NCI-H69 (cell line): ENCODE data around the gene BMF.

Source experiments
- DNase-seq: peaks from one replicate; lab custom pipeline; 2025; lab: John Stamatoyannopoulos, UW

Gene BMF

DNA sequence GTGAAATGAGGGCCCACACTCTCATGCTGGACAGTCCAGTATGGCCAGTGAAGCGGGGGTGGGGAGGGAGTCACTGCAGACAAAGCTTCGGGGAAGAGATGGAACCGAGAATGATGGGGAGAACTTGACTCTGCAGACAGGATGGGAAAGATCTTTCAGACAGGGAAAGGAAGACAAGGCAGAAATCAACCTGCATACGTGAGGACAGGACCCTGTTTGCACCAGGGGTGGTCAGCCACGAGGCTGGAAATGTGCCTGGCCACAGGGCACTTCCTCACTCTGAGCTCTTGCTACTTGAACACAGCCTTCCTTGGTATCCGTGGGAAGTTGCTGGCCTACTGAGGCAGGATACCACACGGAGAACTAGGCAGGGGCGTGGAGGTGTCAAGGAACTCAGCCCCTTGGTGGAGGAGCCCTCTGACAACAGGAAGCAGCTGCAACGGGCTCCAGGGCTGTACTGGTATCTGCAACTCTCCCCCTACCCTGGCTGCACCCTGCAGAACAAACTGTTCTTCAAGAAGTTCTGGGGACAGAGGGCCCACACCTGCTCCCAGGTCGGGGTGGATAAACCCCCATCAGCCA lies 60.4 kb downstream of the BMF start:
- no peak for DNase-seq

DNA sequence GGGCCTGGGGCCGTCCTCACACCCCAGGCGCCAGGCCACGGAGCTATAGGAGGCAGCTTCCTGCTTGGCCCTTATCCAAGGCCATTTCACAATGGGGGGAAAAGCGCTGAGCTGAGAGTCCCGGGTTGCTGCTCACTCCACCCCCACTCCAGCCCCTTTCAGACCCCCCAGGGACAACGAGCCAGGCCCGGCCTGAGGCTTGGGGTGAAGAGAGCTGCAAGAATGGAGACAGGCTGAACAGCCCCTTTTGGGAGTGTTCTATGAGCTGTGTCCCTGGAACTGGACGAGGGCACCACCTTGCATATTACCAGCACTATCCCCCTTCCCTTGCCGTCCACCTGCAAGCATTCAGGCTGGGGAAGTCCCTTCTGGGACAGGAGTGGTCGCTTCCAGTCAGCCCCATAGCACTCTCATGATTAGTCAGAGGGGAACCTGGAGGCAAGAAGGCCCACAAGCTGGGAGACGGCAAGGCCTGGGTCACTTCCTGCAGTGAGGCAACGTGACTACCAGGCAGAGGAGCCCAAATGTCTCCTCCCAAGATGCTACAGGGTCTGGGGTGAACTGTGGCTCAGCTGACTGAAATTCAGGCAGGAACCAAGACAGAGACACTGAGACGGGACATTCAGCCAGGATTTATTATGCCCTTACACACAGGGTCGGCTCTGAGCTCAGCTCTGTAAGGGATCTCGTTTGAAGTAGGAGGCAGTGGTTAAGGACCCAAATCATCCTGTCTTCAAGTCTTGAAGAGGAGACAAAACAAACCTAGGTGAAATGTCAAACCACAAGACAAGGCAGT lies 61.1 kb downstream of the BMF start:
- peak; percentile 93 for DNase-seq

DNA sequence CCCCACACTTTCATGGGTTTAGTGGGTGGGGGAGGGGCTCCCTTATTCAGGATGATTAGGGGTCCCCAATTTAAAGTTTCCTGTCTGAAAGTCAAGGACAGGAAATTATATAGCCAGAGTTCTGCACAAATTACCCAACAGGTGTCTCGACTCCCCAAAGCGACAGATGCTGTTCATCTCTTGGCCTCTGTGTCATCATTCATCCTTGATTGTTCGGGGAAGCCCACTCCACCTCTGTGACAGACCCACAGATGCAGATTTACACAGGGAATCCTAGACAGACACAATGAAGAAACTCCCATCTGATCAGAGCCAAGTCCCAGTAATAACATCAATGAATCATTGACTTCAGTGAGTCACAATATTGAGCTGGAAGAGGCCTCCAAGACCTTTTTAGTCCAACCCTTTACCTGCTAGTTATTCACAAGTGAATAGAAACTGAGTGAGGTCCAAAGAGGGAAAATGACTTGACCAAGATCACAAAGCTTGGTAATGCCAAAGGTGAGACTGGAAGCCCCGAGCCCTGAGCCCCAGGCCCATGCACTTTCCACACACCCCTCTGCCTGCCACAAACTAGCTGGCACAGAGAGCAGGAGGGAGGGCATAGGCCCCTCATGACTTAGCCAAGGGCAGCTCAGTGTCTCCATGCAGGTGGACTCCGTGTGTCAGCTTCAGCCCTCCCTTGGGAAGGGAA lies 61.8 kb downstream of the BMF start:
- peak; percentile 65 for DNase-seq

DNA sequence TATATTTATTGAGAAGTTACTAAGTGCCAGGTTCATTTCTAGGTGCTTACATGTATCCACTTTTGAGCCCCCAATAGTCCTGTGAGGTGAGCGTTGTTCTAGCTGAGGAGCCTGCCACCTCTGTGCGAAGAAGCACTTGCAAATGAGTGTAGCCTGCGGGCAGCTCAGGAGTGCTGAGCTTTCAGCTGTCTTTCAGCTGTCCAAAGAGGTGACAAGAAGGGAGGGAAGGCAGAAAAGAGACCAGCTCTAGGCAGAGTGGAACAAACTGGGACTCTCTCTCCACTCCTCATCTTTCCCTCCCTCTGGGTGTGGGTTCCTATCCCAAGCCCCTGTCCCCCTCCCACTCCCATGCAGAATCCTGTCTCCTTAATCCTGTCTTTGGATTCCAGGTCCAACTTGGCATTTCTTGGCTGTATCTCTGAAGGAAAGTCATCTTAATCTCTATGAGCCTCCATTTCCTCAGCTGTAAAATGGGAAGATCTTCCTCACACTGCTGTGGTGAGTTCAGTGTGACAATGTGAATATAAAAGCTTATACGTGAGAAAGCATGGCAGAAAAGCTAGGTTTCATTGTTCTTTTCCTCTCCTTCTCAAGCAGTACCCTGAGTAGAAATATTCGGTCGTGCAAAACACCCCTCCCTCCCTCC lies 63.0 kb downstream of the BMF start:
- DNase-seq, result peak; percentile 52

DNA sequence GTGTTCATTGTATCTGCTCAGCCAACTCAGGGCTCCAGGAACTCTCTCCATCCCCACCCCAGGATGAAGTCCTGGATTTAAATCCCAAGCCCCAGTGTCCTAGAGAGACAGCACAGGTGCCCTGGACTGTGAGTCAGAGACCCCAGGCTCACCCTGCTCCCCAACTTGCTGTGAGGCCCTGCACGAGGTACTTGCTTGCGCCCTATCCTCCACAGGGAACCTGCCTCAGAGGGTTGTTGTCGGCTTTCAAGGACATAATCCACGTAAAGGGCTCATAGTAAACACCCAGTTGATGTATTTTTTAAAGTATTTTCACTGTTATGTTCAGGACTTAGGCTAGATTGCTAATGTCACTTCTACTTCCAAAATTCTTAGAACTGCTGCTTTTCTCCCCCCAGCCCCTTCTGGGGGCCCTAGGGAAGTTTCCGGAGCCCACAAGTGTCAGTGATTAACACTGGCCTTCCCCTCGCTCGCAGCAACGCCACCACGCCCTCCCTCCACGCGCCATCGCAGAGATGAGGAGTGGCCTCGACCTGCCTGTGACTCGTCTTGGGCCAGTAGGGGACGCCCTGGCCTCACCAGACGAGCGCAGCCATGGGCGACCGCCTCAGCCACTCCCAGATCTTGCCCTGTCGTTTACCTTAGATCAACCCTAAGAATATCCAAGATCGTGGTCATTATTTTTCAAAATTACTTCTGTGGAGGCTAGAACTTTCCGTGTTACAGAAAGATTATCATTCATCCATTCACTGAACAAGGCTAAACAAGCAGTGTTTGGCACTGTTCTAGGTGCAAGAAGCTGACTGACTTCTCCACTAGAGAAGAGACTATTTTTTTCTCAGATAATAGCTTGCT lies 63.7 kb downstream of the BMF start:
- peak; percentile 92 for DNase-seq

DNA sequence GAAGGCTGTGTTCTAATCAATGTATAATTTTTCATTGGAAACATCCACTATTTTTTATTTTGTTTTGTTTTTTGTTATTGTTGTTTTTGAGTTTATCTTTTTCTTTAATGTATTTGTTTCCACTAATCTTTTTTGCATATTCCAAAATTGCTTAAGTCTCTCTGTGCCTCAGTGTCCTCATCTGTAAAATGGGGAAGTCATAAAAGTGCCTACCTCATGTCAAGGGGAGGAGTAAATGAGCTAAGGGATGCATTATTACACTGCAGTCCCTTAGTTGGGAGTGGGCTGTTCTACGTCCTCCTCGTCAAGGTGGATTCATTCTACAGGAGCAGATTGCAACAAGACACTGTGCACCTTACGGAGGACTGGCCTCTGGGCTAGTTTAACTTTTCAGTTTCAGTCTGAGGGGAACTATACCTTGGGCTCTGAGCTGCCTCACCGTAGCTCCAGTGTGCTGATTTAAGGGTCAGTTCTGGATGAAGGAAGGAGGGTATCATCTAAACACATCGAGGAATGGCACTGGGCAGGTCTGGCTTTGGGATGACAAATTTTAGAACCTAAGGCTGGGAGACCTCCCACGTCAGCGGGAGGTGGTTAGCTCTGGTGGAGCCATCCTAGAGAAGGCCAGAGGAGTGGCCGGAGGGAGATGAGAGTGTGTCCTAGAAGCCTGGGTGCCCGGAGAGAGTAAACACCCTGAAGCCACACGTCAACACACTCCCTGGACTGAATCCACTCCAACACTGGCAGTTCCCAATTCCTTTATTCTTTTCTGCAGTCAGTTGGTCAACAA lies 64.6 kb downstream of the BMF start:
- peak; percentile 27 for DNase-seq

DNA sequence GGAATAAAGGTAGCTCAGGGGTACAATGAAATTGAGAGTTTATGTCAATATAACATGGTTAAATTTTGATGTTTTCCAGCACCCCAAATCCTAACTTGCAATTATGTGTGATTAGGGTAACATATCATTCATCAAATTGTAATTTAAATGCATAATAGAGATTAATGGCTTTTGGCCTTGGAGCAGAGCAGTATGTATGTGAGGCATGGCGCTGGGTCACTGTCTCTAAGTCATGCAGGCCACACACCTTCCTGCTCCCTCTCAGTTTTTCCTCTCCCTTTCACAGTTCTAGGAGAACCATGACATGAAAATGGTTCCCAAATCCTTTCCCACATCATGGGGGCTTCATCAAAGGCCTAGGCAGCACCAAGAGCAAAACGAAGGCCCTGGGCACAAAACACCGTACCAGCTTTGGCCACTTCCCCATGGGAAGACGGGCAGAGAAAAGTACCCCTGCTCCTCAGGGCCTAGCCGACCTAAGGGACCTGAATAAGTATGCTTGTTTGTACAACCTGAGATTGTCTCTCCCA lies 65.8 kb downstream of the BMF start:
- DNase-seq, result no peak

DNA sequence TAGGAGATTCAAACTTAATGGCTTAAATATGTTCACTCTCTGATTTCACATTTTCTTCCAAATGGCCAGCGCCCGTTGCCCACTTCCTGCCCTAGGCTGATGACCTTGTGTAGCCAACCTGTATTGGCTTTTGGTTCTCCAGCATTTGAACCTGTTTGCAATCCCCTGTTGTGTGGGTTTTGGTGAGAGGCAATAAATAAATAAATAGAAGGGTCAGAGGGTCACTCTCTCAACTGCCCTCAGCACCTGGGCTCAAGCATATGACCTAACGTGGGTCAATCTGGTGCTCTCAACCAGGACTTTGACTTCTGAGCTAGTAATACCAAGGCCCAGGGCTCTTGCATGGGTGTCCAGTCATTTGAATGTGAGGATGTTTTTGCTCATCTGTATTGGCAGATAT lies 67.9 kb downstream of the BMF start:
- no peak for DNase-seq

DNA sequence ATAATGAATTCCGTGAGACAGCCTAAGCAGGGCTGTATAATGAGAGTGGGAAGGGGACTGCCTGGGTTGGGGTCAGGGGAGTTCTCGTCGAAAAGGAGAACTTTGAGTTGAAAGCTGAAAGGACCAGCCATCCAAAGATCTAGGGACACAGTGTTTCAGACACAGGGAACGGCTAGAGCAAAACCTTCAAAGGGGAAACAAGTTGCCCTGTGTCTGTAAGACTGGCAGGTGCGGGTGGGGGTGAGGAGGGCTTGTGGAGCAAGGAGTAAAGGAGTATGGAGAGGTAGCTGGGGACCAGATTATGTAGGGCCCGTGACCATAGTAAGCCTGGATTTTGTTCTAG lies 68.4 kb downstream of the BMF start:
- no peak for DNase-seq

DNA sequence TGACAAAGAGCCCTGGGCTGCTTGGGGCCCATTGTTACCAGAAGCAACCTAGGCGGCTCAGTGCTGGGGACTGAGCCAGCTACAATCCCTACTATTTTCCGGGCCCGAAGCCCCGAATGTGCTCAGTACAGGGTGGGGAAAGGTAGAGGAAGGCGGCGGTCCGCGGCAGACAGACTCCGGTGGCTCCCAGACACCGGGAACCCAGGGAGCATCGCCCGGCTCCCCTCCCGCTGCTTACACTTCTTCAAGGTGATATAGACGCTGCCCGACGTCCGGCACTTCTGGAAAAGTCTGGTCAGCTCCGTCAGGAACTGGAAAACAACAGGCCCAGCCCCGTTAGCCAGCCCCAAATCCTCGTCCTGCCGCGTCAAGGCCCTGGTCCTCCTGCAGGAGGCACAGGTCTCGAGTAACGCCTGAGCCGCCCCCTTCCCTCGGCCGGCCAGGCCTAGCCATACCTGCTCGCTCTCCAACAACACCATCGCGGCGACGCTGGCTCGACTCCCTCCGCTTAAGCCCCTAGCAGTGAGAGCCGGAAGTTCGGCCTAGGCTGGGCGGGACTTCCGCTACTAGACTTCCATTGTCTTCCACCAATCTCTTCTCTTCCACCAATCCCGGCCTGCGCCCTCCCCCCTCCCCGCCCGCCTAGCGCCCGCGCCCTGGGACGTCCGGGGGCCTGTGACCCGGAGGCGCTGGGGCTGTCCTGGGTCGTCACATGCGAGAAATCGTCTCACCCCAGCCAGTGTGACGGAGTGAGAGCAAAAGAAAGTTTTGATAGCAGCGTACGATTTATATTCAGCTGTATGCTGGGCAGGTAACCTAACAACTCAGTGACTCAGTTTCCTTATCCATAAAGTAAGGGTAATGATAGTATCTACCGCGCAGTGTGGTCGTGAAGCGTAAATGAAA lies 69.8 kb downstream of the BMF start, which contains the start of gene SRP14:
TSS of gene SRP14 (minus strand) at position 544 of the 906 bp plus-strand sequence. CDS start at position 479, 65 bp downstream.
- DNase-seq, result peak; percentile 97

DNA sequence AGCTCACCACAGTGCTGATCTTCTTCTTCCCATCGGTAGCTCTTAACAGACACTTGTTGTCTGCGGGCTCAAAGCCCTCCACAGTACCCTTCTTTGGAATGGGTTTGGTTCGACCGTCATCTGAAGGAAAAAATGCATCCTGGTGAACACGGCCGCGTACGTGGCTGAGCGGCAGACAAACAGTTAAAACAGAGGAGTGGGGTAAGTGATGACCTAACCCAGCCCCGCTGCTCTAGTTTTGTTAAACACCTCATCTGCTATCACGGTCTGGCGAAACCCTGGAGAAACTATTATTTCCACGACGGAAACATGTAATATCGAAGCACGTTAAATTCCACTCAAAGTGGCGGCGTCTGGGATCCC lies 70.4 kb downstream of the BMF start:
- DNase-seq, result peak; percentile 71
